OCI-LY3 (cell line): ENCODE measurements around the gene BCOR.

Experiments
- EZH2phosphoT487 ChIP-seq: fragments of 200-600 bp; shearing (Covaris generic); IDR thresholded peaks from 2 replicates; pipeline ENCODE4 v1.6.1; 2018; ENCODE audit warnings: antibody characterized with exemption, mixed run types, low read depth
- TF ChIP-seq, protein P1 (sequence below): fragments of 200-600, 300-600 bp; sonication (generic); IDR thresholded peaks from 2 replicates; pipeline ENCODE4 v1.5.1; 2014; ENCODE audit warnings: antibody characterized with exemption, low read length, low read depth

DNA sequence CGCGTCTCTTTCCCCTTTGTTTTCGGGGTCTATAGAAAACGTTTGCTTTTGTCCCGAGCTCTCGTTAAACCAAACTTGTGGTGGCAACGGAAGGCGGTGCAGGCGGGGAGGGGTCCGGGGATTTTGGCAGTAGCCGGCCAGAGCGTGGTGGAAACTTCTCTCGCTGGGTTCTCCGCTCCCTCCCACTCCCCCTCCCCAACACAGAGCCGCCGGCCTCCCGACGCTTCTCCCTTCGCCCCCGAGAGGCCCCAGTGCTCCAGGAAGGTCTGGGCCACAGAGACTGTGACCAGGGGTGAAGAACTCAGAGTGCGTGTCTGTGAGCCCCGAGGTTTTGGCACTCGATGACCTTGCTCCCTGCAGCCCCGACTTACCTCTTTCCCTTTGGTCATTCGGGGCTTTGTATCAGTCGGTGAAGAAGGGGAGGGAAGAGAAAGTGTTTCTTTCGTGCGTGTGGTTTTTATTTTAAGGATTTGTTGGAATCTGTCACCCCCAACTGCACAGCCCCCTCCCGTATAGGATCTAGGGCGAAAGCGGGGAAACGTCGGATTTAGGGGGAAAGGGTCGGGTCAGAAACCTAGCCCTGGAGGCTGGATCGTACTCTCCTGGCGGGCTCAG is 9.0 kb upstream of the BCOR start:
- TF ChIP-seq, protein P1, sequence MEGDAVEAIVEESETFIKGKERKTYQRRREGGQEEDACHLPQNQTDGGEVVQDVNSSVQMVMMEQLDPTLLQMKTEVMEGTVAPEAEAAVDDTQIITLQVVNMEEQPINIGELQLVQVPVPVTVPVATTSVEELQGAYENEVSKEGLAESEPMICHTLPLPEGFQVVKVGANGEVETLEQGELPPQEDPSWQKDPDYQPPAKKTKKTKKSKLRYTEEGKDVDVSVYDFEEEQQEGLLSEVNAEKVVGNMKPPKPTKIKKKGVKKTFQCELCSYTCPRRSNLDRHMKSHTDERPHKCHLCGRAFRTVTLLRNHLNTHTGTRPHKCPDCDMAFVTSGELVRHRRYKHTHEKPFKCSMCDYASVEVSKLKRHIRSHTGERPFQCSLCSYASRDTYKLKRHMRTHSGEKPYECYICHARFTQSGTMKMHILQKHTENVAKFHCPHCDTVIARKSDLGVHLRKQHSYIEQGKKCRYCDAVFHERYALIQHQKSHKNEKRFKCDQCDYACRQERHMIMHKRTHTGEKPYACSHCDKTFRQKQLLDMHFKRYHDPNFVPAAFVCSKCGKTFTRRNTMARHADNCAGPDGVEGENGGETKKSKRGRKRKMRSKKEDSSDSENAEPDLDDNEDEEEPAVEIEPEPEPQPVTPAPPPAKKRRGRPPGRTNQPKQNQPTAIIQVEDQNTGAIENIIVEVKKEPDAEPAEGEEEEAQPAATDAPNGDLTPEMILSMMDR: no peak
- no peak for TF ChIP-seq EZH2phosphoT487
